Neural cell (in vitro differentiated cells): ENCODE measurements around the gene PLXNC1. TPM values are rescaled to one million over a fixed set of nuclear protein-coding genes. Genes with fewer than 3 reads are reported as not detected.

Experiments used
- H2AFZ ChIP-seq: fragments of 200-600, 300-800 bp; sonication (generic), shearing (Covaris generic); 2 replicates; pipeline ENCODE4 v1.6.0; 2014; ENCODE audit warnings: low read depth, mild to moderate bottlenecking, antibody characterized with exemption, low read length, moderate library complexity
- H3F3A ChIP-seq: fragments of 200-600 bp; shearing (Covaris generic); 2 replicates; pipeline ENCODE4 v1.6.1; 2016; ENCODE audit warnings: mild to moderate bottlenecking, moderate library complexity, mixed read lengths, antibody characterized with exemption, low read length; ENCODE audit not compliant: insufficient read depth, poor library complexity, severe bottlenecking
- H3K27ac ChIP-seq: fragments of 200-600, 300-800 bp; sonication (generic), shearing (Covaris generic); 2 replicates; pipeline ENCODE4 v1.5.1; 2014; ENCODE audit warnings: mild to moderate bottlenecking, low read length, moderate library complexity
- H3K27me3 ChIP-seq: fragments of 300-800, 200-600 bp; sonication (generic), shearing (Covaris generic); 2 replicates; pipeline ENCODE4 v1.6.0; 2014; ENCODE audit warnings: mild to moderate bottlenecking, low read depth, low read length, moderate library complexity; ENCODE audit not compliant: insufficient read depth
- H3K36me3 ChIP-seq: fragments of 300-800, 200-600 bp; sonication (generic), shearing (Covaris generic); 2 replicates; pipeline ENCODE4 v1.5.1; 2014; ENCODE audit warnings: mild to moderate bottlenecking, antibody characterized with exemption, low read length, moderate library complexity; ENCODE audit not compliant: insufficient read depth
- H3K4me2 ChIP-seq: fragments of 300-800, 200-600 bp; sonication (generic), shearing (Covaris generic); 2 replicates; pipeline ENCODE4 v1.6.0; 2014; ENCODE audit warnings: mild to moderate bottlenecking, low read length
- H3K4me3 ChIP-seq: fragments of 300-800, 200-600 bp; sonication (generic), shearing (Covaris generic); 2 replicates; pipeline ENCODE4 v1.5.1; 2014; ENCODE audit warnings: mild to moderate bottlenecking, low read length, moderate library complexity
- H3K79me2 ChIP-seq: fragments of 200-600 bp; shearing (Covaris generic); replicated peaks from 2 replicates; pipeline ENCODE4 v1.6.0; 2014; ENCODE audit warnings: mild to moderate bottlenecking, low read length, moderate library complexity; ENCODE audit not compliant: insufficient read depth
- H3K9ac ChIP-seq: fragments of 300-800, 200-600 bp; sonication (generic), shearing (Covaris generic); 2 replicates; pipeline ENCODE4 v1.6.1; 2016; ENCODE audit warnings: mild to moderate bottlenecking, low read length, mixed read lengths
- H3K9me2 ChIP-seq: fragments of 200-600 bp; shearing (Covaris generic); 2 replicates; pipeline ENCODE4 v1.6.1; 2016; ENCODE audit warnings: mild to moderate bottlenecking, low read length, mixed read lengths; ENCODE audit not compliant: insufficient read depth
- H3K9me3 ChIP-seq: fragments of 200-600, 300-800 bp; sonication (generic), shearing (Covaris generic); 2 replicates; pipeline ENCODE4 v1.6.1; 2016; ENCODE audit warnings: mild to moderate bottlenecking, mixed run types, low read length, moderate library complexity, mixed read lengths
- H4K20me1 ChIP-seq: fragments of 200-600 bp; shearing (Covaris generic); 2 replicates; pipeline ENCODE4 v1.6.1; 2016; ENCODE audit warnings: mild to moderate bottlenecking, mixed run types; ENCODE audit not compliant: insufficient read depth
- CTCF ChIP-seq: fragments of 450-650 bp; IDR thresholded peaks from 2 replicates; pipeline ENCODE4 v1.5.1; 2014; ENCODE audit warnings: antibody characterized with exemption, mild to moderate bottlenecking, moderate library complexity; ENCODE audit not compliant: poor library complexity, severe bottlenecking
- EP300 ChIP-seq: fragments of 450-650 bp; conservative IDR thresholded peaks from 2 replicates; pipeline ENCODE4 v1.6.1; 2014; ENCODE audit warnings: antibody characterized with exemption, mild to moderate bottlenecking, moderate library complexity; ENCODE audit not compliant: poor library complexity, severe bottlenecking
- EZH2 ChIP-seq: fragments of 200-600, 300-800 bp; shearing (Covaris generic), sonication (generic); IDR thresholded peaks from 2 replicates; pipeline ENCODE4 v1.6.1; 2014; ENCODE audit warnings: antibody characterized with exemption, low read length, borderline replicate concordance, mild to moderate bottlenecking; ENCODE audit not compliant: insufficient read depth, poor library complexity, severe bottlenecking
- MXI1 ChIP-seq: fragments of 450-650 bp; conservative IDR thresholded peaks from 2 replicates; pipeline ENCODE4 v1.6.1; 2014; ENCODE audit warnings: antibody characterized with exemption, mild to moderate bottlenecking; ENCODE audit not compliant: poor library complexity, severe bottlenecking
- POLR2AphosphoS5 ChIP-seq: IDR thresholded peaks from 2 replicates; pipeline ENCODE4 v1.6.1; 2012
- RAD21 ChIP-seq: fragments of 450-650 bp; conservative IDR thresholded peaks from 2 replicates; pipeline ENCODE4 v1.6.1; 2014; ENCODE audit warnings: antibody characterized with exemption, mild to moderate bottlenecking, moderate library complexity
- REST ChIP-seq: IDR thresholded peaks from 2 replicates; pipeline ENCODE4 v1.6.1; 2012; ENCODE audit warnings: borderline replicate concordance
- SMC3 ChIP-seq: fragments of 450-650 bp; conservative IDR thresholded peaks from 2 replicates; pipeline ENCODE4 v1.6.1; 2014; ENCODE audit warnings: antibody characterized with exemption, mild to moderate bottlenecking, moderate library complexity; ENCODE audit not compliant: poor library complexity
- TAF1 ChIP-seq: IDR thresholded peaks from 2 replicates; pipeline ENCODE4 v1.6.1; 2012; ENCODE audit warnings: low read depth
- polyA plus RNA-seq: library from polyadenylated mRNA; depleted of rRNA; stranded (reverse); fragments of >200 nt; gene quantifications from 2 replicates; pipeline ENCODE4 v1.2.3, GENCODE V29; 2014

PLXNC1 gene
- polyA plus RNA-seq, 1 donor from 2014 or later: 76.3 TPM

- H4K20me1 ChIP-seq: no peaks in the 10 kb centered on the region
- no peaks in the 10 kb centered on the region for H3K36me3 ChIP-seq
- no peak overlapping the region for H3K9ac ChIP-seq
Measured at GRCh38 chr12:94202245-94203180, 54.1 kb downstream of the PLXNC1 start.

GRCh38 chr12:94203181-94203546 is 54.8 kb downstream of the PLXNC1 start:
- no peak overlapping the region for H2AFZ ChIP-seq
- no peak overlapping the region for H3K9ac ChIP-seq
- no peak overlapping the region for H3K4me3 ChIP-seq
- TF ChIP-seq MXI1 (no peak), TAF1 (no peak), SMC3 (no peak), POLR2AphosphoS5 (no peak), EP300 (no peak), REST (no peak), RAD21 (no peak), EZH2 (no peak)

More at GRCh38 chr12:94202245-94203180, 54.1 kb downstream of the PLXNC1 start:
- H3K9me2 ChIP-seq: no peaks in the 10 kb centered on the region
- H3K27me3 ChIP-seq: no peaks in the 10 kb centered on the region
- no peak overlapping the region for H3K4me2 ChIP-seq
- TF ChIP-seq CTCF (no peak), REST (no peak), RAD21 (no peak)
- no peaks in the 10 kb centered on the region for H3F3A ChIP-seq
- H2AFZ ChIP-seq: no peak overlapping the region
- H3K79me2 ChIP-seq: no peaks in the 10 kb centered on the region
- H3K4me3 ChIP-seq: no peak overlapping the region
- H3K9me3 ChIP-seq: no peaks in the 10 kb centered on the region
- no peak overlapping the region for H3K27ac ChIP-seq

More at GRCh38 chr12:94203181-94203546, 54.8 kb downstream of the PLXNC1 start:
- H3K9me2 ChIP-seq: no peaks in the 10 kb centered on the region
- no peaks in the 10 kb centered on the region for H3K36me3 ChIP-seq
- no peaks in the 10 kb centered on the region for H4K20me1 ChIP-seq
- no peaks in the 10 kb centered on the region for H3K79me2 ChIP-seq
- no peak overlapping the region for H3K27ac ChIP-seq
- H3K9me3 ChIP-seq: no peaks in the 10 kb centered on the region
- H3F3A ChIP-seq: no peaks in the 10 kb centered on the region
- H3K27me3 ChIP-seq: no peaks in the 10 kb centered on the region
- H3K4me2 ChIP-seq: no peak overlapping the region
